Upper lobe of left lung (tissue), 6 donors: ENCODE results near the gene SYNRG. TPM values are rescaled to one million over a fixed set of nuclear protein-coding genes. Genes with fewer than 3 reads are reported as not detected.

Source experiments
- ATAC-seq, 2 donors: fragments of 200-7000 bp; cut with Tn5 transposase; one replicate each; pipeline ENCODE4 v1.9.1; 2022; ENCODE audit warnings: mild to moderate bottlenecking in 2 of 2, moderate library complexity in 2 of 2; ENCODE audit not compliant: low FRiP score in 2 of 2
- DNase-seq, 2 donors: peaks; one replicate each; pipeline ENCODE4 v3.0.0-alpha.2; 2019 to 2020
- H3K27ac ChIP-seq, 4 donors: fragments of 200-600 bp; sonication (generic); one replicate each; pipeline ENCODE4 v1.5.1; 2016 to 2019
- H3K27me3 ChIP-seq, 4 donors: fragments of 200-600 bp; sonication (generic); one replicate each; pipeline ENCODE4 v1.5.1; 2017 to 2019
- H3K36me3 ChIP-seq, 4 donors: fragments of 200-600 bp; sonication (generic); one replicate each; pipeline ENCODE4 v1.5.1; 2016 to 2019
- H3K4me1 ChIP-seq, 4 donors: fragments of 200-600 bp; sonication (generic); one replicate each; pipeline ENCODE4 v1.5.1; 2018 to 2019
- H3K4me3 ChIP-seq, 4 donors: fragments of 200-600 bp; sonication (generic); one replicate each; pipeline ENCODE4 v1.5.1; 2017 to 2019; ENCODE audit warnings: mild to moderate bottlenecking in 2 of 4, moderate library complexity in 1 of 4
- H3K9me3 ChIP-seq, 4 donors: fragments of 200-600 bp; sonication (generic); one replicate each; pipeline ENCODE4 v1.5.1; 2018 to 2019
- EP300 ChIP-seq, 4 donors: sonication (generic); formaldehyde crosslinking; IDR thresholded peaks; one replicate each; pipeline ENCODE4 v1.5.1; 2017; ENCODE audit warnings: antibody characterized with exemption in 4 of 4, control low read depth in 2 of 4
- POLR2A ChIP-seq, 4 donors: fragments of 450-650 bp; IDR thresholded peaks; one replicate each; pipeline ENCODE4 v1.5.1; 2016 to 2017; ENCODE audit warnings: antibody characterized with exemption in 4 of 4, mild to moderate bottlenecking in 2 of 4
- POLR2AphosphoS5 ChIP-seq, 2 donors: sonication (generic); formaldehyde crosslinking; IDR thresholded peaks; one replicate each; pipeline ENCODE4 v1.5.1; 2017; ENCODE audit warnings: antibody characterized with exemption in 2 of 2
- WGBS, 2 donors: methylation state at CpG; one replicate each; pipeline ENCODE4 v1.1.5; 2017 to 2018; 5-methylcytosine and 5-hydroxymethylcytosine counted together
- total RNA-seq, 6 donors: library from RNA; depleted of rRNA in 4 of 6; stranded (reverse); fragments of >200 nt in 4 of 6; gene quantifications; one replicate each; pipeline versions ENCODE4 v1.1.0 to v1.2.1, GENCODE V29; 2016 to 2021
- TF ChIP-seq, protein P1 (sequence below), 6 experiments: fragments of 450-650 bp in 4 of 6; fragments of 200-600 bp in 2 of 6; sonication (generic) in 2 of 6; IDR thresholded peaks; one replicate each; pipeline ENCODE4 v1.5.1; 2016 to 2019; ENCODE audit warnings: antibody characterized with exemption in 6 of 6
- donor health status: DM: no; HTN: no; CAD: no; lungs with moderate emphysema.
- donor health status: DM: no; HTN: yes; CAD: no; lungs with severe emphysema.

Gene SYNRG
- total RNA-seq, 6 donors from 2014 or later: 25.2 to 58.7 (median 43.8) TPM

DNA sequence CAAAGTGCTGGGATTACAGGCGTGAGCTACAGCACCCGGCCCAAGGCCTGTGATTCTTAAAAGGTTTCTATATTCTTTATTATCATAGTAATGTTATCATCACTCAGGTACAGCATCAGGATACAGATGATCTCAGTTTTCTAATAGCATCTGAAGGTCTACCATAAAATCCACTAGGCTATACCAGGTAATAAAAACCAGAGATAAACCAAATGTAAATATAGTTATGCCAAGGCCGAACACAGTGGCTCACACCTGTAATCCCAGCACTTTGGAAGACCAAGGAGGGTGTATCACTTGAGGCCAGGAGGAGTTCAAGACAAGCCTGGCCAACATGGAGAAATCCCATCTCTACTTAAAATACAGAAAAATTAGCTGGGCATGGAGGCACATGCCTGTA lies 53.8 kb downstream of the SYNRG start:
- no peaks in the 10 kb centered on the region for H3K4me1 ChIP-seq
- DNase-seq (no peak), ATAC-seq (no peak)
- peaks cover 2 to 67% (median 27%) of the 10 kb centered on the region in 4 donors for H3K36me3 ChIP-seq
- no peak for TF ChIP-seq POLR2AphosphoS5 (IDR thresholded peaks at IDR 0.05)
- TF ChIP-seq, protein P1, sequence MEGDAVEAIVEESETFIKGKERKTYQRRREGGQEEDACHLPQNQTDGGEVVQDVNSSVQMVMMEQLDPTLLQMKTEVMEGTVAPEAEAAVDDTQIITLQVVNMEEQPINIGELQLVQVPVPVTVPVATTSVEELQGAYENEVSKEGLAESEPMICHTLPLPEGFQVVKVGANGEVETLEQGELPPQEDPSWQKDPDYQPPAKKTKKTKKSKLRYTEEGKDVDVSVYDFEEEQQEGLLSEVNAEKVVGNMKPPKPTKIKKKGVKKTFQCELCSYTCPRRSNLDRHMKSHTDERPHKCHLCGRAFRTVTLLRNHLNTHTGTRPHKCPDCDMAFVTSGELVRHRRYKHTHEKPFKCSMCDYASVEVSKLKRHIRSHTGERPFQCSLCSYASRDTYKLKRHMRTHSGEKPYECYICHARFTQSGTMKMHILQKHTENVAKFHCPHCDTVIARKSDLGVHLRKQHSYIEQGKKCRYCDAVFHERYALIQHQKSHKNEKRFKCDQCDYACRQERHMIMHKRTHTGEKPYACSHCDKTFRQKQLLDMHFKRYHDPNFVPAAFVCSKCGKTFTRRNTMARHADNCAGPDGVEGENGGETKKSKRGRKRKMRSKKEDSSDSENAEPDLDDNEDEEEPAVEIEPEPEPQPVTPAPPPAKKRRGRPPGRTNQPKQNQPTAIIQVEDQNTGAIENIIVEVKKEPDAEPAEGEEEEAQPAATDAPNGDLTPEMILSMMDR (IDR thresholded peaks at IDR 0.05): no peak
- no peak for TF ChIP-seq EP300 (IDR thresholded peaks at IDR 0.05)
- TF ChIP-seq POLR2A (IDR thresholded peaks at IDR 0.05): no peak
- no peaks in the 10 kb centered on the region for H3K9me3 ChIP-seq
- no peaks in the 10 kb centered on the region for H3K27me3 ChIP-seq
- H3K4me3 ChIP-seq: no peak overlapping the region
- 98 to 100% methylated on average over 3 of the region's 3 CpGs for WGBS, 2 donors
- H3K27ac ChIP-seq: no peak overlapping the region

DNA sequence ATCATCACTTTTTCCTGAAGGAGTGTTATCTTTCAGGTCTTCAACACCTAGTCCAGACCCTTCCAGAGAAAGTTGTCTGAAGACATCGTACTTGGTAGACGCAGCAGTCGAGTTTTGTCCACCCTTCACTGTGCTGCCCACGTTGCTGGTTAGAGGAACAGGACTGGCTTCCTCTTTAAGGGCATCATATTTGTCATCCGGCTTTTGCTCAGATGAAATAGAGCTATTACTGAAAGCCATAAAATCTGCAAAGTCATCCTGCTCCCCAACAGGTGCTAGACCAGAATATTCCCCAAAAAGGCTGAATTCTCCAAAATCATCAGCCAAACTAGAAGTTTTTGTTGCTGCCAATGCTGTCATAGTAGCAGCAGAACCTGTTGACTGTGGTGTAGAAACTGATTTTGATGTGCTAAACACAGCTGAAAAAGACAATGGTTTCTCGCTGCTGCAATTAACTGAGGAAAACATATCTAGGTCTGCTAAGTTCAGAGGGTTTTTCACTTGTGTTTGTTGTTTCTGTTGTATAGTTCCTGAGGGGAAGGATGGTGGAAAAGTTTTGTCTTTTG lies 55.7 kb downstream of the SYNRG start:
- ATAC-seq: no peak
- TF ChIP-seq POLR2AphosphoS5 (IDR thresholded peaks at IDR 0.05) (no peak), POLR2A (IDR thresholded peaks at IDR 0.05) (no peak), EP300 (IDR thresholded peaks at IDR 0.05) (no peak)
- TF ChIP-seq, protein P1 (IDR thresholded peaks at IDR 0.05): no peak

DNA sequence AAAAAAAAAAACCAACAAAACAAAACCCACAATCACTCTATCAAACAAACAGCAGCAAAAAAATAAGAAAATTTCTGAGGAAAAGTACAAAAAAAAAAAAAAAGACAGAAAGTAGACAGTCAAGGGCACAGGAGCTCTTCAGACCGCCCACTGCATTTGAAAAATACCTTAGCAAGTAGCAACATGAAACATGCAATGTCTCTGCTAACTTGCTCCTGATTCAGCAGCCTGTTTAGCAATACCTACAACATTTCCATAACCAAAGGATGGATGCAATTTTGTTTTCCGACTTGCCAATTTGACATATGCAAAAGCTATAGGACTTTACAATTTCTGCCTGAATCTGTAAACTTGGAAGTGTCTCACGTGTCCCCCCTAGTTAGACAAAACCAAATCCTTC lies 57.4 kb downstream of the SYNRG start:
- DNase-seq: no peak
- peaks cover 2 to 32% (median 9%) of the 10 kb centered on the region in 4 donors for H3K36me3 ChIP-seq
- H3K4me1 ChIP-seq: peaks cover 0 to 2% (median 0%) of the 10 kb centered on the region in 4 donors
- no peak for ATAC-seq
- 89 to 96% methylated on average over 3 of the region's 3 CpGs for WGBS, 2 donors
- no peak overlapping the region for H3K4me3 ChIP-seq
- H3K27ac ChIP-seq: no peak overlapping the region
- TF ChIP-seq EP300 (IDR thresholded peaks at IDR 0.05): no peak
- TF ChIP-seq, protein P1 (IDR thresholded peaks at IDR 0.05): no peak
- TF ChIP-seq POLR2A (IDR thresholded peaks at IDR 0.05): no peak
- TF ChIP-seq POLR2AphosphoS5 (IDR thresholded peaks at IDR 0.05): no peak
- H3K27me3 ChIP-seq: no peaks in the 10 kb centered on the region
- no peaks in the 10 kb centered on the region for H3K9me3 ChIP-seq

More for the DNA sequence above, 55.7 kb downstream of the SYNRG start:
- DNase-seq: no peak
- WGBS, 2 donors: 70 to 83% methylated on average over 6 of the region's 6 CpGs
- Histone ChIP-seq H3K27ac (no peak overlapping the region), H3K27me3 (no peaks in the 10 kb centered on the region), H3K4me3 (no peak overlapping the region), H3K36me3 (peaks cover 2 to 48% (median 14%) of the 10 kb centered on the region in 4 donors), H3K4me1 (no peaks in the 10 kb centered on the region), H3K9me3 (no peaks in the 10 kb centered on the region)

DNA sequence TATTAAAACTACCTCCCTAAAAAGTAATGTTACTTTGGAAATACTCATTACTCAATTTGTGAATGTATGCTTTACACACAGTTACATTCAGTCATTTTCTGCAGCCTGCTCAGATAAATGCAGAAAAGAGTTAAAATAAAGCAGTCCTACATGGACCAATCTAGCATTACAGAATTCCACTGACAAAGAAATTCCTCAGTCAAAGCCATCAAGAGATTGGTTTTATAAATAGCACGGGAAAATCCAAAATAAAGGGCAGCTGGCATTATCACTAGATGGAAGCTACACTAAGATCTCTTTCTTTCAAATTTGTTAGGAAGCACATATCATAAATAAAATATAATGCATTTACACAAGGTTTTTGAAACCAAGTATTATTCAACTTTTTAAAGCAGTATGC lies 61.2 kb downstream of the SYNRG start:
- DNase-seq (no peak), ATAC-seq (no peak)
- H3K4me1 ChIP-seq: peaks cover 0 to 2% (median 0%) of the 10 kb centered on the region in 4 donors
- H3K36me3 ChIP-seq: peaks cover 0 to 22% (median 7%) of the 10 kb centered on the region in 4 donors
- TF ChIP-seq POLR2A (IDR thresholded peaks at IDR 0.05) (no peak), POLR2AphosphoS5 (IDR thresholded peaks at IDR 0.05) (no peak), EP300 (IDR thresholded peaks at IDR 0.05) (no peak)
- TF ChIP-seq, protein P1 (IDR thresholded peaks at IDR 0.05): no peak
- H3K9me3 ChIP-seq: no peaks in the 10 kb centered on the region
- 72 to 85% methylated on average over 1 of the region's 1 CpG for WGBS, 2 donors
- H3K27ac ChIP-seq: no peak overlapping the region
- no peak overlapping the region for H3K4me3 ChIP-seq
- no peaks in the 10 kb centered on the region for H3K27me3 ChIP-seq

DNA sequence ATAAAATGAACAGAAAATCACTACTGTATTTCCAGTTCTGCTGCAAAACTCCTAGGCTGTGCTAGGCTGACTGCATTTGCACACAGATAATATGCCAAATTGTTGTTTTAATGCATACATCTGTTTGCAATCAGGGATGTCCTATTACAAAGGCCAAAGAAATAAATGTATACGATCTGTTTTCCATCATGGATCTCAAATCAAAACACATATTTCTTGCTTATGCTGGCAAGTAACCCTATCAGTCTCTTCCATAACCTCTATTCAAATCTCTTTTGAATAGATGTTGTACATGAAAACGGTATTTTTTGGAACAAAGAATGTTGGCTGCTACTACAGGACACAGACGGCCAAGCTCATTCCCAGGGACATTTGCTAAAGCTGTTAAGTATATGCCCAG lies 62.9 kb downstream of the SYNRG start:
- TF ChIP-seq POLR2A (IDR thresholded peaks at IDR 0.05) (no peak), EP300 (IDR thresholded peaks at IDR 0.05) (no peak), POLR2AphosphoS5 (IDR thresholded peaks at IDR 0.05) (no peak)
- TF ChIP-seq, protein P1 (IDR thresholded peaks at IDR 0.05): no peak
- Histone ChIP-seq H3K27me3 (no peaks in the 10 kb centered on the region), H3K4me1 (peaks cover 0 to 2% (median 0%) of the 10 kb centered on the region in 4 donors), H3K27ac (no peak overlapping the region), H3K36me3 (peaks cover 3 to 28% (median 11%) of the 10 kb centered on the region in 4 donors), H3K9me3 (no peaks in the 10 kb centered on the region), H3K4me3 (no peak overlapping the region)
- ATAC-seq (no peak), DNase-seq (no peak)
- WGBS, 2 donors: 81 to 88% methylated on average over 3 of the region's 3 CpGs
